Subcutaneous adipose tissue (tissue), 4 donors: ENCODE results near the gene PEAK3. TPM values are rescaled to one million over a fixed set of nuclear protein-coding genes. Genes with fewer than 3 reads are reported as not detected.

ENCODE experiments used
- CTCF ChIP-seq: fragments of 450-650 bp; IDR thresholded peaks from one replicate; pipeline ENCODE4 v1.5.1; 2016; ENCODE audit warnings: low read depth, mild to moderate bottlenecking, control low read depth, antibody characterized with exemption, moderate library complexity
- small RNA-seq: library from RNA; depleted of rRNA; stranded (forward); fragments of <200 nt; gene quantifications from one replicate; pipeline ENCODE3, GENCODE V24; 2016
- total RNA-seq, 4 donors: library from RNA; depleted of rRNA; stranded (reverse); fragments of >200 nt; gene quantifications; one replicate each; pipeline ENCODE4 v1.1.0, GENCODE V29; 2016

Gene PEAK3
- total RNA-seq, 4 donors from 2014 or later: 0.68 to 0.88 (median 0.75) TPM; not detected in 1

GRCh38 chr19:2225415-2226050 is 56.4 kb downstream of the PEAK3 start:
- no peak for TF ChIP-seq CTCF

GRCh38 chr19:2224754-2225349 is 57.1 kb downstream of the PEAK3 start:
- TF ChIP-seq CTCF: no peak

Small RNAs within 50 kb of the gene (small RNA-seq; reads per million reads assigned to genes)
- 1.1 reads per million for gene MIR1227

Other genes starting within 250 kb of the PEAK3 start
- gene MKNK2, start 230.9 kb downstream of the PEAK3 start, total RNA-seq: 100 to 1,000 TPM; 120 to 386 (median 204) TPM
- 10 to 100 TPM; 27.9 to 53.3 (median 46.5) TPM for gene MOB3A, start 185.8 kb downstream of the PEAK3 start, total RNA-seq
- 10 to 100 TPM in 2 of 4 donors, 1 to 10 TPM in 2; 2.0 to 11.1 (median 6.3) TPM for gene IZUMO4, start 185.3 kb downstream of the PEAK3 start, total RNA-seq
- gene AP3D1, start 130.6 kb downstream of the PEAK3 start, total RNA-seq: 10 to 100 TPM; 46.6 to 94.0 (median 57.5) TPM
- gene DOT1L, start 118.2 kb downstream of the PEAK3 start, total RNA-seq: 10 to 100 TPM in 1 of 4 donors, 1 to 10 TPM in 3; 3.2 to 12.2 (median 5.4) TPM
- 10 to 100 TPM; 21.0 to 78.2 (median 47.3) TPM for gene PLEKHJ1, start 45.8 kb downstream of the PEAK3 start, total RNA-seq
- gene SF3A2, start 45.4 kb downstream of the PEAK3 start, total RNA-seq: 10 to 100 TPM; 13.4 to 59.3 (median 28.0) TPM
- gene AMH, start 32.9 kb downstream of the PEAK3 start, total RNA-seq: under 1 TPM in 1 of 4 donors, not detected in 3; 0.34 TPM
- not detected for gene JSRP1, start 25.8 kb downstream of the PEAK3 start, total RNA-seq
- not detected for gene LINGO3, start 26.0 kb upstream of the PEAK3 start, total RNA-seq
- gene LSM7, start 46.4 kb upstream of the PEAK3 start, total RNA-seq: 10 to 100 TPM; 51.8 to 95.7 (median 71.9) TPM
- gene SPPL2B, start 46.5 kb upstream of the PEAK3 start, total RNA-seq: 10 to 100 TPM in 2 of 4 donors, 1 to 10 TPM in 2; 8.7 to 50.3 (median 12.5) TPM
- not detected for gene TMPRSS9, start 78.1 kb upstream of the PEAK3 start, total RNA-seq
- 10 to 100 TPM; 15.8 to 33.7 (median 24.7) TPM for gene TIMM13, start 145.4 kb upstream of the PEAK3 start, total RNA-seq
- 10 to 100 TPM in 2 of 4 donors, 1 to 10 TPM in 2; 6.5 to 13.8 (median 9.9) TPM for gene LMNB2, start 174.8 kb upstream of the PEAK3 start, total RNA-seq
- gene GADD45B, start 194.0 kb upstream of the PEAK3 start, total RNA-seq: 100 to 1,000 TPM; 119 to 260 (median 212) TPM